Adipose tissue (tissue), 3 donors: ENCODE results near the gene SPATA31E1. TPM values are rescaled to one million over a fixed set of nuclear protein-coding genes. Genes with fewer than 3 reads are reported as not detected.
"Not testable (repeated sequence)": the region's sequence is repeated elsewhere in the genome, so short reads cannot be mapped to it uniquely, and the experiment has no call there.

Experiments used
- H3K27ac ChIP-seq: one replicate; pipeline ENCODE4 v1.5.1; 2013; ENCODE audit warnings: low read depth, low read length
- WGBS, 3 donors: extraction: QIAGEN DNeasy Blood & Tissue Kit; methylation state at CpG; one replicate each; pipeline ENCODE4 v1.1.7; 2013; 5-methylcytosine and 5-hydroxymethylcytosine counted together
- polyA plus RNA-seq, 3 donors: library from polyadenylated mRNA; stranded (reverse); fragments of 200-250 nt; gene quantifications; one replicate each; pipeline ENCODE4 v1.2.3, GENCODE V29; 2013
- donor health status: healthy with polysubstance abuse.
- donor health status: Bipolar disorder and iron deficiency.
- donor health status: healthy.

Gene SPATA31E1
- polyA plus RNA-seq: not detected

DNA sequence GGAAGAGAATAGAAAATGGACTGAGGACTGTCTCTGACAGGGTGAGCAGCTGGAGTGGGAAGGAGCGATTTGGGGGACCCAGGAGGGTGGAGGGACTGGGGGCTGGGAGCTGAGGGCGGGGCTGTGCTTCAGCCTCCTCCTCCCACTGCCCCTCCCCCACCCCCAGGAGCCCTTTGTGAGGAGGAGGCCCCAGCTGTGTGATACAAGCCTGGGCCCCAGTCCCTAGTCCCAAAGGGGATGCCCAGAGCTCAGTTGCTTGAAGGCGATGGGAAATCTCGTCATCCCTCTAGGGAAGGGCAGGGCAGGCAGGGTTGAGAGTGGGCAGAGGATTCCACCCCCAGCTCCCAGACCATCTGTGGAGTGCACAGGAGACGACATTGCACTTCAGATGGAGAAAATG, at the start of gene SPATA31E1:
Gene SPATA31E1 (plus strand): TSS at position 251 of the 400 bp plus-strand sequence. CDS start 15 bp downstream, at position 266.
- H3K27ac ChIP-seq: no peak within 1 kb of the TSS
- WGBS, 3 donors: 80 to 86% (median 82%) methylated on average over 5 of the region's 5 CpGs

GRCh38 chr9:87834357-87834756, 48.3 kb upstream of the SPATA31E1 start:
- WGBS, 3 donors: 46 to 63% (median 60%) methylated on average over 14 of the region's 14 CpGs
- H3K27ac ChIP-seq: no peak overlapping the region

GRCh38 chr9:87836536-87836935, 46.1 kb upstream of the SPATA31E1 start:
- H3K27ac ChIP-seq: no peak overlapping the region
- 85 to 89% (median 86%) methylated on average over 5 of the region's 5 CpGs for WGBS, 3 donors

DNA sequence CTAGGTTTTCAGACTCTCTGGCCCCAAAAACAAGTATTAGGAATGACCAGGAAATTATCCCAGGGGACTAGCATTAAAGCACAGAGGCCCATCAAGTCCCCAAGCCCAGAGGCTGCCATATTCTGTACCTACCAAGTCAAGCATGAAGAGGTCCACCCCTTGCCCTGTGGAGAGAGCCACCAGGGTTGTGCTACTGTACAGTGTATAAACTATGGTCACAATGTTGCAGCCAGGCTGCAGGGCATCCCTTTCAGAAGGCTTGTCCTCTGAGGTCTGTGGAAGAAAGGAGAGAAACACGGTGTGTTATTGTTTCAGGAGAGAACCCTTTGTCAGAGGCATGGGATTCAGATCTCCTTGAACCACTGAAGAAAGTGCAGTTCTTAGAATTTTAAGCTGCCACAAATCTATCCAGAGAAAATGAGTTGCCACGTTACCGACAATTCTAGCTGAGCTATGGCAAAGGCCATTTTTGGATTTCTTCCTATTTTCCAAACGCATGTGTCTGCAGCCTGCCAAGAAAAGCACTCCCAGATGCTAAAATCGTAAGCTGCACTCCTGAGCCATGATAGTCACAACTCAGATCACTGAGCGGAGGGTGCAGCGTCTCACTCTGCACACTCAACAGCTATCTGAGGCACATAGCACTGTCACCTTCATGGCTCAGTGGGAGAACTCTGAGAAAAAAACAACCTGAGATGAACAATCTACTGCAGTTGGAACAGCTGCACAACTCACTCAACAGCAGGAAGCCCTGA, 45.5 kb upstream of the SPATA31E1 start:
- H3K27ac ChIP-seq: no peak overlapping the region
- 56 to 80% (median 57%) methylated on average over 7 of the region's 7 CpGs for WGBS, 3 donors

DNA sequence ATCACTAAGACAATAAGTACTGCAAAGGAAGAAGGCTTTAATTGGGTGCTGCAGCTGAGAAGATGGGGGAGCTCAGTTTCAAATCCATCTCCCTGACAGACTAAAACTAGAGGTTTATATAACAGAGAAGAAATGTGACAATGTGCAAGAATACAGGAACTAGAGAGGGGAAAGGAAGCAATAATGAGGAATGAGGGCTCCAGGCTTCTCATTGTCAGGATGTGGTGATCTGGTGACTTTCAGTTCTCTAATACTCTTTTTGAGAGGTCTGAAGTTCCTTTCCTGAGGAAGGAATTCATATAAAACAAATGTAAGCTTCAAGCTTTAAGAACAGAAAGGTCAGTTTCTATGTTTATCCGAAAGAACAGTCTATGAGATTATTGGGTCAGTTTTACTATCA, 42.5 kb upstream of the SPATA31E1 start:
- WGBS, 3 donors: 51 to 94% (median 68%) methylated on average over 1 of the region's 1 CpG

GRCh38 chr9:87842878-87843585, 39.6 kb upstream of the SPATA31E1 start:
- WGBS, 3 donors: 95 to 96% (median 95%) methylated on average over 27 to 28 of the region's 28 CpGs
- H3K27ac ChIP-seq: no peak overlapping the region

More for the DNA sequence above, 42.5 kb upstream of the SPATA31E1 start:
- no peak overlapping the region for H3K27ac ChIP-seq

DNA sequence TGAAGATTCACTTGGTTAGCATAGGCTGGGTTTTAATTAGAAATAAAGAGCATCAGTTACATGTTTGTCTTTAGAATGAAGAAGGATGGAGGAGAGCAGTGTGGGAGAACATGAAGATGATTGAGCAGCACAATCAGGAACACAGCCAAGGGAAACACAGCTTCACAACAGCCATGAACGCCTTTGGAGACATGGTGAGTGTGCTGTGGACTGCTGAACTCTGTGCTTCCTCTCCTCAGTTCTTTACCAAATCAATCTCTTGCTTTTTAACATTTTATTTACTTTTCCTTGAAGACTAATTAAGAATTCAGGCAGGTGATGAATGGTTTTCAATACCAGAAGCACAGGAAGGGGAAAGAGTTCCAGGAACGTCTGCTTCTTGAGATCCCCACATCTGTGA, 38.2 kb upstream of the SPATA31E1 start:
- no peak overlapping the region for H3K27ac ChIP-seq
- WGBS, 3 donors: 33 to 36% (median 34%) methylated on average over 2 of the region's 2 CpGs

- 47 to 62% (median 55%) methylated on average over 2 of the region's 2 CpGs for WGBS, 3 donors
- H3K27ac ChIP-seq: not testable (repeated sequence)
These were observed 34.9 kb upstream of the SPATA31E1 start for GRCh38 chr9:87847817-87848216.

DNA sequence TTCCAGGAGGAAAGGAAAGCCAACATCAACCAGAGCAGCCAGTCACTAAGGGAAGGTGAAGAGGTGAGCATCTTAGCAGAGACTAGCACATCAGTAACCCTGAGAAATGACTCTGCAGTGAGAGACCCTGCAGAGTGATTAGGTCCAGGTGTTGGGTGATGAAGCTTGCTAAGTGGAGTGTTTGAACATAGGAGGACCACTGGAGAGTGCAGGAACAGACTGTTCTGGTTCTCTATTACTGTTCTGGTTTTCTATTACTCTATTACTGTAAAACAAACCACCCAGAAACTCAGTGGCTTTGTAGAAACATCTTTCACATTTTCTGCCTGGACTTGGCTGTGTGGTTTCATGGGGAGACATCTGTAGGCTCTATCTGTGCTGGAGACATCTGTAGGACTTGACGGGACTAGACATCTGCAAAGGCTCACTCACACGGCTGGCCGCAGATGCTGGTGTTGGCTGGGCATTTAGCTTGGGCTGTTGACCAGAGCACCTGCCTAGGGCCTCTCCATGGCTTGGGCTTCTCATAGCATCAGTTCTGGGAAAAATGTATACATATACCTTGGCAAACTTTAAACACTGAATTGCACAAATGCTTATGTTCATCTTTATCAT, 33.4 kb upstream of the SPATA31E1 start:
- H3K27ac ChIP-seq: no peak overlapping the region
- 70 to 88% (median 78%) methylated on average over 3 of the region's 3 CpGs for WGBS, 3 donors

- no peak overlapping the region for H3K27ac ChIP-seq
- 77 to 82% (median 78%) methylated on average over 4 of the region's 4 CpGs for WGBS, 3 donors
These were observed 32.3 kb upstream of the SPATA31E1 start for GRCh38 chr9:87850391-87850790.

- 67 to 80% (median 71%) methylated on average over 4 of the region's 4 CpGs for WGBS, 3 donors
- not testable (repeated sequence) for H3K27ac ChIP-seq
These were observed 31.5 kb upstream of the SPATA31E1 start for GRCh38 chr9:87851186-87851585.

- H3K27ac ChIP-seq: no peak overlapping the region
- 66 to 89% (median 77%) methylated on average over 7 of the region's 7 CpGs for WGBS, 3 donors
These were observed 29.4 kb upstream of the SPATA31E1 start for GRCh38 chr9:87853302-87853701.

GRCh38 chr9:87853876-87854579, 28.6 kb upstream of the SPATA31E1 start:
- WGBS, 3 donors: 87 to 94% (median 88%) methylated on average over 3 of the region's 3 CpGs
- no peak overlapping the region for H3K27ac ChIP-seq

- 55 to 71% (median 61%) methylated on average over 5 of the region's 5 CpGs for WGBS, 3 donors
- no peak overlapping the region for H3K27ac ChIP-seq
These were observed 28.1 kb upstream of the SPATA31E1 start for GRCh38 chr9:87854580-87854955.

- 83 to 87% (median 86%) methylated on average over 3 of the region's 3 CpGs for WGBS, 3 donors
These were observed 27.6 kb upstream of the SPATA31E1 start for GRCh38 chr9:87855061-87855460.

DNA sequence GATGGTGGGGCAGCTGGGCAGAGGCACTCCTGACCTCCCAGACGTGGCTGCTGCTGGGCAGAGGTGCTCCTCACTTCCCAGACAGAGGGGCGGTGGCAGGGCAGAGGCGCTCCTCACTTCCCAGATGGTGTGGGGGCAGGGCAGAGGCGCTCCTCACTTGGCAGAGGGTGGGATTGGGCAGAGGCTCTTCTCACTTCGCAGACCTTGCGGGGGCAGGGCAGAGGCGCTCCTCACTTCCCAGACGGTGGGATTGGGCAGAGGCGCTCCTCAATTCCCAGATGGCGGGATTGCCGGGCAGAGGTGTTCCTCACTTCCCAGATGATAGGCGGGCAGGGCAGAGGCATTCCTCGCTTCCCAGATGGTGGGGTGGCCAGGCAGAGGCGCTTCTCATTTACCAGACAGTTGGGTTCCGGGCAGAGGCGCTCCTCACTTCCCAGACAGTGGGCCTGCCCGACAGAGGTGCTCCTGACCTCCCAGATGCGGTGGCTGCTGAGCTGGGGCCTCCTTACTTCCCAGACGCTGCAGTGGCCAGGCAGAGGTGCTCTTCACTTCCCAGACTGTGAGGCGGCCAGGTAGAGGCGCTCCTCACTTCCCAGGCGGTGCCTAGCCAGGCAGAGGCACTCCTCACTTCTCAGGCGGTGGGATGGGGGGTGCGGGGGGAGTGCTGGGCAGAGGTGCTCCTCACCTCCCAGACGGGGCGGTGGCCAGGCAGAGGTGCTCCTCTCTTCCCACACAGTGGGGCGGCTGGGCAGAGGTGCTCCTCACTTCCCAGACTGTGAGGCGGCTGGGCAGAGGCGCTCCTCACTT, 25.3 kb upstream of the SPATA31E1 start:
- no peak overlapping the region for H3K27ac ChIP-seq
- 84 to 93% (median 87%) methylated on average over 28 to 29 of the region's 29 CpGs for WGBS, 3 donors

More at GRCh38 chr9:87855061-87855460, 27.6 kb upstream of the SPATA31E1 start:
- no peak overlapping the region for H3K27ac ChIP-seq

DNA sequence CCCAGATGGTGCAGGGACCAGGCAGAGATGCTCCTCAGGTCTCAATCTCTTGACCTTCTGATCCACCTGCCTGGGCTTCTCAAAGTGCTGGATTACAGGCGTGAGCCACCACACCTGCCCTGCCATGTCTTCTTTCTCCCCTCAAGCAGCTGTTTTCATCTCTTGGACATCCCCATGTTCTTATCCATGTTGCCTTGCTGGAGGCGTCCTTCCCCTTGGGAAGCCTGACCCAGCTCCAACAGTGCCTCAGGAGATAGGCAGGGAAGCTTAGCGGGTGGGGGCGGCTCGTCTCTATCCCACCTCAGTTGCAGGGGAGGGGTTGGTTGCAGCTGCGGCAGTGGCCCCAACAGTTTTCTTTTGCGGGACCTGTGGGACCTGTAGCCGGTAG, 24.7 kb upstream of the SPATA31E1 start:
- WGBS, 3 donors: 94 to 99% (median 96%) methylated on average over 5 to 8 of the region's 8 CpGs
- H3K27ac ChIP-seq: no peak overlapping the region

DNA sequence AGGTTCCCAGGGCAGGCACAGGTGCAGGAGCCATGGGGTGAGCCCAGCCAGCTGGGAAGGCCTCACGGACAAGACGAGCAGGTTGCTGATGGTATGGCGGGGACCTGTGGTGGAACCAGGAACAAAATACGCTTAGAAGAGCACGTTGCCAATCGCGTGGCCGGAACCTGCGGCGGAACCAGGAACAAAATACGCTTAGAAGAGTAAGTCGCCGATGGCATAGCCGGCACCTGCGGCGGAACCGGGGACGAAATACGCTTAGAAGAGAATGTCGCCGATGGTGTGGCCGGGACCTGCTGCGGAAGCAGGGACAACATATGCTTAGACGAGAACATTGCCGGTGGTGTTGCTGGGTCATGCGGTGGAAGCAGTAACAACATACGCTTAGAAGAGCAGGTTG, 23.5 kb upstream of the SPATA31E1 start:
- H3K27ac ChIP-seq: no peak overlapping the region
- WGBS, 3 donors: 88 to 98% (median 98%) methylated on average over 26 to 27 of the region's 27 CpGs
